ENCODE data around the gene LRRC41. TPM values are rescaled to one million over a fixed set of nuclear protein-coding genes. Genes with fewer than 3 reads are reported as not detected.

The LRRC41 gene
- total RNA-seq, 2 donors from 2014 or later: 30.1 to 37.7 TPM

DNA sequence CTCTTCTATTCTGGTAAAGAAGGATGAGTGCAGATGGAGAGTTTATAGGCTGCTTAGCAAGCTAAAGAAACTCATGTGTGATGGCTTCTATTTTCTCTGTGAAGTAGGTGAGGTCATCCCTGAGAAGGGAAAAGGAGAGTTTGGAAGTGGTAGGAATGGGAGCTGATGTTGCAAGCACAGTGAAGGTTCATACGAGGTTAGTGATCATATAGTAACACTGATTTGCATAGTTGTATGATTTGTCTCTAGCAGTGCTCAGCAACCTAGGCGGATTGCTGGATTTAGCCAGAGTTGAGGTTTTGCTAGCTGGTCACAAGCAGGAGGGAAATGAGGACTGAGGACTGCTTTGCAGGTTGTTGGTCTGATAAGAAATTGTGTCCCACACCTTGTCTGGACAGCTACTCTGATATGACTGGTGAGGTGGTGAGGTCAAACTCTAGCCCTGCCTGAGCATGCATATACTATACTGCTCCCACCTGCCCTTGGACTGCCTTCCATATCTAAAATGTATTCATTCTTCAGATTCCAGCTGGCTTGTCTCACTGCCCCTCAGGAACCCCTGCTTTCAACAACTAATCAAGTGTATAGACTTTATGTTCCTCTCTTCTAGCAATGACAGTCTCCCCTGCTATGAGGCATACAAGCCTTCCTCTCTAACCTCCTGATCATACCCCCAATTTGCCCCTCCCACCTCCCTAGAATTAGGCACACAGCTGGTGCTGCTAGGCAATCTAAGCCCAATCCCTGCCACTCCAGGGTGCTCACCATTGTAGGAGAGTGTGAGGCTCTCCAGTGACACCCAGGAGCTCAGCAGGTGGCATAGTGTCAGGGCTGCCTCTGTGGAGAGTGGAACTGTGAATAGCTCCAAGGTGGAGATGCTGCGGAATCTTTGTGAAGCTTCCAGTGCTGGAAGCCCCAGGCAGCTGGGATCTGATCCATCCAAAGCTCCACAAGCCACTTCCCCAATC is 18.5 kb downstream of the LRRC41 start:
- Mint-ChIP-seq H3K4me1 (peaks cover 5% of the 10 kb centered on the region), H3K36me3 (ENCODE audit: low read depth) (peaks cover 77% of the 10 kb centered on the region), H3K27ac (no peak overlapping the region), H3K27me3 (no peaks in the 10 kb centered on the region), H3K9me3 (no peaks in the 10 kb centered on the region), H3K4me3 (no peak overlapping the region)
- no peak for ATAC-seq (replicated peaks)

DNA sequence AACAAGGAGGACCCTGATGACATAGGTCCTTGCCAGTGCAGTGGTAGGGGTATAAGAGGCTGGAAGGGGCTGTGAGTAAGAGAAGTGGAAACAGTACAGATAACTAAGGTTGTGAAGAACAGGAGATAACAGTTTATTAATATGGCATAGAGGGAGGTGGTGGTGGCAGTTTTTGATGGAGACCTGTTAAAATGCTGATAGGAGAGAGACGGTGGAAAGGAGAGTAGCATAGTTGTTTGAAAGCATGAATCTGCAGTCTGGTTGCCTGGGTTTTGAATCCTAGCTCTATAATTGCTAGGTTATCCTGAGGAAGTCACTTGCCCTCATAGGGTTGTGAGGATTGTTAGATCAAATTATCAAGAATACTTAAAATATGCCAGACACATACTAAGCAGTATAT is 19.4 kb downstream of the LRRC41 start:
- no peak overlapping the region for H3K27ac Mint-ChIP-seq
- no peak for ATAC-seq (replicated peaks)
- H3K27me3 Mint-ChIP-seq: no peaks in the 10 kb centered on the region
- H3K36me3 Mint-ChIP-seq (ENCODE audit: low read depth): peaks cover 75% of the 10 kb centered on the region
- H3K9me3 Mint-ChIP-seq: no peaks in the 10 kb centered on the region
- peaks cover 5% of the 10 kb centered on the region for H3K4me1 Mint-ChIP-seq
- no peak overlapping the region for H3K4me3 Mint-ChIP-seq

DNA sequence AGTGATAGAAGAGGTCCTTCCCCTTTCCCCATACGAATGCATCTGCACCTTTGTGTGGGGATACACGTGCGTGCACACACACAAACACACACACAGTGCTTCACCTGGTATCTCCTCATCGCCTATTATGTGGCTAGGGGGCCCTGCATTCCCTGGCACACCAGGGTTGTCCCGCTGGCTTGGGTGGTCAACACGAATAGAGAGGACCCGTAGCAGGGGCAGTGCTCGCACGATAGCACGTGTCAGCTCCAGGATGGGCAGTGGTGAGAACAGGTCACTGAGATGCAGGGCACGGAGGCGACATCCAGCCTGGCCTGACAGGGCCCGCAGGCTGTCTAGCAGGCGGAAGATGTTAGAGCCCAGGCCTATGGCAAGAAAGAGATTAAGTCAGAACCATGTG is 22.4 kb downstream of the LRRC41 start:
- ATAC-seq (replicated peaks): no peak
- Mint-ChIP-seq H3K27ac (no peak overlapping the region), H3K4me1 (no peaks in the 10 kb centered on the region)

DNA sequence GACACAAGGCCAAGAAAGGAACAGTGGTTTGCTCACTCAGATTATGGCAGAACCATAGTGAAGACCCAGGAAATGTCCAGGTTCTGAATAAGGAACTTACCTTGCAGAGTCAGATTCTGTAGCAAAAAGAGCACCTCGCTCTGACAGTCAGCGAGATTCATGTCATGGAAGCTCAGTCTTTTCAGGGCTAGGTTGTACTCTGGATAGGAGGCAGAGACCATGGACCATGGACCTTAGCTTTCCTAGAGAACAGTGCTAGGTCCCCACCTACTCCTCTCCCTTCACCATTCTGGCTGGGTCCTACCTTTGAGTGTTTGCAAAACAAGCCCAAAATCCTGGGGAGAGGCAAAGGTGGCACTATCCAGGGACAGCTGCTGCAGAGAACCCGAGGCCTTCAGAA is 23.3 kb downstream of the LRRC41 start:
- no peak overlapping the region for H3K4me3 Mint-ChIP-seq
- no peaks in the 10 kb centered on the region for H3K9me3 Mint-ChIP-seq
- H3K36me3 Mint-ChIP-seq (ENCODE audit: low read depth): peaks cover 96% of the 10 kb centered on the region
- no peaks in the 10 kb centered on the region for H3K27me3 Mint-ChIP-seq
- peaks cover 5% of the 10 kb centered on the region for H3K4me1 Mint-ChIP-seq
- ATAC-seq (replicated peaks): no peak
- H3K27ac Mint-ChIP-seq: no peak overlapping the region

More for the DNA sequence above, 22.4 kb downstream of the LRRC41 start:
- Mint-ChIP-seq H3K4me3 (no peak overlapping the region), H3K9me3 (no peaks in the 10 kb centered on the region), H3K27me3 (no peaks in the 10 kb centered on the region), H3K36me3 (ENCODE audit: low read depth) (peaks cover 90% of the 10 kb centered on the region)

DNA sequence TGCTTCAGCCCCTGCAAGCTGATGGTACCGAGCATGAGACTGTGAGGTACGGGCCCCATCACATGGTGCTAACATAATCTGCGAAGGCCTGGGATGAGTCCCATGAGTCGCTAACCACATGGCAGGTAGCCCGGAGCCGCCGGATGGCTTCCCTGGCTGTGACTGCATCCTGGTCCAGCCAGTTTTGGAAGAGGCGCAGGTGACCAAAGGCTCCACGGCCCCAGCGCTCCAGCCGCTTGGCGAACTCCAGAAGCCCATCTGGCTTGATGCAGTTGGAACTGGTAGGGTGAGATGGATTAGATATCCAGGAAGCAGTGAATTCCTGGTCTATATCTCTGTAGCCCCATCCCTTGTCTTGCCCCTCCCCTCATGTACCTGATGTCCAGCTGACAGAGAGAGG is 24.6 kb downstream of the LRRC41 start:
- ATAC-seq (replicated peaks): no peak
- peaks cover 5% of the 10 kb centered on the region for H3K4me1 Mint-ChIP-seq

DNA sequence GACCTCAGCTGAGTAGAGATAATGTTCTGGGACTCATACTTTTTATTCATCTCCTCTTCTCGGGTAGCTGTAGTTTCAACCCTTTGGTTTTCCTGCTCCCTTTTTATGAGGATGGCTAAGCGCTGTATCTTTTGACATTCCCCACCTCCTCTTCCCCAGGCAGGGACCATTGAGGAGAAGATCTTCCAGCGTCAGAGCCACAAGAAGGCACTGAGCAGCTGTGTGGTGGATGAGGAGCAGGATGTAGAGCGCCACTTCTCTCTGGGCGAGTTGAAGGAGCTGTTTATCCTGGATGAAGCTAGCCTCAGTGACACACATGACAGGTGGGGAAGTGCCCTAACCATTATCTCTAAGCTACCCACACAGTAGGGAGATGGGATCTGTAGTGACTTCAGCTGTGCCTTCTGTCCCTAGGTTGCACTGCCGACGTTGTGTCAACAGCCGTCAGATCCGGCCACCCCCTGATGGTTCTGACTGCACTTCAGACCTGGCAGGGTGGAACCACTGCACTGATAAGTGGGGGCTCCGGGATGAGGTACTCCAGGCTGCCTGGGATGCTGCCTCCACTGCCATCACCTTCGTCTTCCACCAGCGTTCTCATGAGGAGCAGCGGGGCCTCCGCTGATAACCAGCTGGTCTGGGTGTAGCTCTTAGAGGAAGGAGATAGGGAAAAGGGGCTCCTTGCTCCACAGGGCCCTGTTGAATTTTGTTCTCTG is 25.6 kb downstream of the LRRC41 start:
- H3K4me1 Mint-ChIP-seq: peaks cover 5% of the 10 kb centered on the region

More for the DNA sequence above, 24.6 kb downstream of the LRRC41 start:
- Mint-ChIP-seq H3K36me3 (ENCODE audit: low read depth) (peaks cover 96% of the 10 kb centered on the region), H3K9me3 (no peaks in the 10 kb centered on the region), H3K4me3 (no peak overlapping the region), H3K27me3 (no peaks in the 10 kb centered on the region), H3K27ac (no peak overlapping the region)

DNA sequence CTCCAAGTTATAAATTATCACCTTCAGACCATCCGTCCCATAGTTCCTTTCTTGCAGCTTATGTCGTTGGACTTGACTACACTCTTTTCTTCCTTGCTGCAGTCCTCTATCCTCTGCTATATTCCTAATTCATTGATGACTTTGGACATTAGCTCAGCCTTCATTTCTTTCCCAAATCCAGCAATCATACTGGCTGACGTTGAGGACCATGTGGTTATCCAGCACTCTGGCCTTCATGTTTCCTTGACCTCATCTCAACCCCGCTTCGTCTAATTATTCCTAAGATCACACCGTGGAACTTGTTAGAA is 28.4 kb downstream of the LRRC41 start:
- H3K4me3 Mint-ChIP-seq: no peak overlapping the region
- no peaks in the 10 kb centered on the region for H3K9me3 Mint-ChIP-seq
- H3K27me3 Mint-ChIP-seq: no peaks in the 10 kb centered on the region
- H3K36me3 Mint-ChIP-seq (ENCODE audit: low read depth): peaks cover 91% of the 10 kb centered on the region
- peaks cover 5% of the 10 kb centered on the region for H3K4me1 Mint-ChIP-seq
- H3K27ac Mint-ChIP-seq: no peak overlapping the region
- no peak for ATAC-seq (replicated peaks)

More for the DNA sequence above, 25.6 kb downstream of the LRRC41 start:
- Mint-ChIP-seq H3K27me3 (no peaks in the 10 kb centered on the region), H3K4me3 (no peak overlapping the region), H3K9me3 (no peaks in the 10 kb centered on the region), H3K27ac (no peak overlapping the region), H3K36me3 (ENCODE audit: low read depth) (peaks cover 96% of the 10 kb centered on the region)
- no peak for ATAC-seq (replicated peaks)

DNA sequence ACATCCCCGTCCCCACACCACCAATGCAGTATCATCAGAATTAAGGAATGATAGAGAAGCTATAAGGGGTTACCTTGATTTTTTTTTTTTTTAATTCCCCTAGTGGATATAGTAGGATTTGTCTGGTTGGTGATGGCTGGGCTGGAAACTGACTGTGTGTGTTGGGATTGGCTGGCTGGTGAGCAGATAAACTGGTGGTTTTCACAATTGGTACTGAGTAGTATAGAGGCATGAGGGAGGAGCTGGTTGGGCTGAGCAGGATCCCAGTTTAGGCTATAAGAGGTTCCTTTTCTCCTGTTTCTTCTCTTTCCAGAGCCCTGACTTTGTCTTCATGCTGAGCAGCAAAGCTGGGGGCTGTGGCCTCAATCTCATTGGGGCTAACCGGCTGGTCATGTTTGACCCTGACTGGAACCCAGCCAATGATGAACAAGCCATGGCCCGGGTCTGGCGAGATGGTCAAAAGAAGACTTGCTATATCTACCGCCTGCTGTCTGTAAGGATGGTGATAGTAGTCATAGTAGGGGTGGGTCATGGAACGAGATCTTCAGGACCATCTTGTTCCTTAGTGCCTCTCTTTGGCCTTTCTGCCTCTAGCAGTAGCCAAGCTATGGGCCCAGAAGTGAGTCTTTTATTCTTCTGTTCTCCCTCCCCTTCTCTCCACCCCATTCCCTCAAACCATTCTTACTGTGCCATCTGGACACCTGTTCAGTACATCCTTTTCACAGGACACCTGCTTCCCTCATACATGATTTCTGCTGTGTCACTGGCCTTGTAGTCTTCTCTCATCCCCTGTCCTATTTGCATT is 29.0 kb downstream of the LRRC41 start:
- Mint-ChIP-seq H3K27ac (no peak overlapping the region), H3K4me1 (peaks cover 5% of the 10 kb centered on the region), H3K27me3 (no peaks in the 10 kb centered on the region), H3K9me3 (no peaks in the 10 kb centered on the region), H3K4me3 (no peak overlapping the region), H3K36me3 (ENCODE audit: low read depth) (peaks cover 91% of the 10 kb centered on the region)
- no peak for ATAC-seq (replicated peaks)

DNA sequence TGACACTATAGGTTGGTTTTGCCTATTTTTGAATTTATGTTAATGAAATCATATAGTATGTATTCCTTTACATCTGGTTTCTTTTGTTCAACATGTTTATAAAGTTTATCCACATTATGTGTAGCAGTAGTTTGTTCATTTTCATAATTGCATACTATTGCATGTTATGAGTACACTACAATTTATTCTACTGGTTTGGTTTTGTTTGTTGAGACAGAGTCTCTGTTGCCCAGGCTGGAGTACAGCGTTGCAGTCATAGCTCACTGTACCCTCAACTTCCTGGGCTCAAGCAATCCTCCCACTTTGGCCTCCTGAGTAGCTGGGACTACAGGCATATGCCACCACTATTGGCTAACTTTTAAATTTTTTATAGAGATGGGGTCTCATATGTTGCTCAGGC is 34.8 kb downstream of the LRRC41 start:
- no peaks in the 10 kb centered on the region for H3K27me3 Mint-ChIP-seq
- no peaks in the 10 kb centered on the region for H3K9me3 Mint-ChIP-seq
- no peak for ATAC-seq (replicated peaks)
- no peaks in the 10 kb centered on the region for H3K4me1 Mint-ChIP-seq
- H3K27ac Mint-ChIP-seq: no peak overlapping the region
- peaks cover 90% of the 10 kb centered on the region for H3K36me3 Mint-ChIP-seq (ENCODE audit: low read depth)
- no peak overlapping the region for H3K4me3 Mint-ChIP-seq

DNA sequence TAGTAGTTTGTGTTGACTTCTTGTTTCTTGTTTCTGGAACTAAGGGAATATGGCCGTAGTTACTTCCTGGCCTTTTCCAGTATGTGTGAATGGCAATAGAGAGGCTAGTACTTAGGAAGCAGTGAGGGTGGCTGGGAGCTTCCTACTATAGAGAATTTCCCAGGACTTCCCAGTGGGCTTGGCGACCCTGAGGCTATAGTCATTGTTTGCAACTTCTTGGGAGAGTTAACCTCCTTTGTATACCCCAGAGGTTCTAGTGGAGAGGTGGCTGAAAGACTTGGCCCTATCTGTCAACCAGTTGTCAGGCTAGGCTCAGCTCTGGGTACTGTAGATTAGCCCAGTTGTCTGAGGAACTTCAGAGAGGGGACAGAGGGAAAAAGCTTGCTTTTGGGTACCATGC is 40.3 kb downstream of the LRRC41 start:
- H3K4me3 Mint-ChIP-seq: no peak overlapping the region
- no peak overlapping the region for H3K27ac Mint-ChIP-seq
- ATAC-seq (replicated peaks): no peak
- H3K27me3 Mint-ChIP-seq: no peaks in the 10 kb centered on the region
- no peaks in the 10 kb centered on the region for H3K9me3 Mint-ChIP-seq
- H3K36me3 Mint-ChIP-seq (ENCODE audit: low read depth): peaks cover 96% of the 10 kb centered on the region
- no peaks in the 10 kb centered on the region for H3K4me1 Mint-ChIP-seq

DNA sequence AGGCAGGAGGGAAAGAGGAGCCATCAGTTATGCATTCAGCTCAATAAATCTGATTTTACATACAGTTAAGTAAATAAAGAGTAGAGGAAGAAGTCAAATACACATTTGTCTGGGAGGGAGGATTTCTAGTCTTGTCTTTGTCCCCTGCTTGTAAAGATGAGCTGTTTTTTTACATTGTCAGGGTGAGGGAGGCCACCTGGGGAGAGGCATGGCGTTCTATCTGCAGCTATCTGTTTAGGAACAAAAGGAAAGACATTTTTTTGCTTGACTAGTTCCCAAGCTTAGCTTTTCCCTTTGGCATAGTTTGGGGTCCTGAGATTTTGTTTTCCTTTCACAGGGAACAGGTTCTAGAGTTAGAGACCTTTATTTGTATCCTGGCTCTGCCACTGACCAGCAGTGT is 40.9 kb downstream of the LRRC41 start:
- Mint-ChIP-seq H3K36me3 (ENCODE audit: low read depth) (peaks cover 96% of the 10 kb centered on the region), H3K9me3 (no peaks in the 10 kb centered on the region), H3K27me3 (no peaks in the 10 kb centered on the region), H3K27ac (no peak overlapping the region), H3K4me3 (no peak overlapping the region), H3K4me1 (peaks cover 2% of the 10 kb centered on the region)
- no peak for ATAC-seq (replicated peaks)

DNA sequence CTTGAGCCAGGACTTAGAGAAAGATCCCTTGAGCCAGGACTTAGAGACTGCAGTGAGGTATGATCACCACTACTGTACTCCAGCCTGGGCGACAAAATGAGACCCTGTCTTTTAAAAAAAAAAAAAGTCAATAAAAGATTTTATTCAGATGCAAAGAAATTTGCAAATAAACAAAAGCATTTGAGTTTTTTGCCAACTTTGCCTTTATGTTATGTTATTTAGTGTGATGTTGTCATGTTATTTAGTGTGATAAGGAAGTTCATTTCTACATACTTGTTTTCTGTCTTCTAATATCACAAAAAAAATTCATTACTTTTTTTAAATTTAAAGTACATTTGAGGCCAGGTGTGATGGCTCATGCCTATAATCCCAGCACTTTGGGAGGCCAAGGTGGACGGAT is 46.9 kb downstream of the LRRC41 start:
- no peaks in the 10 kb centered on the region for H3K9me3 Mint-ChIP-seq
- no peak overlapping the region for H3K27ac Mint-ChIP-seq
- no peak for ATAC-seq (replicated peaks)
- no peaks in the 10 kb centered on the region for H3K27me3 Mint-ChIP-seq
- peaks cover 13% of the 10 kb centered on the region for H3K4me1 Mint-ChIP-seq
- no peak overlapping the region for H3K4me3 Mint-ChIP-seq
- peaks cover 84% of the 10 kb centered on the region for H3K36me3 Mint-ChIP-seq (ENCODE audit: low read depth)

DNA sequence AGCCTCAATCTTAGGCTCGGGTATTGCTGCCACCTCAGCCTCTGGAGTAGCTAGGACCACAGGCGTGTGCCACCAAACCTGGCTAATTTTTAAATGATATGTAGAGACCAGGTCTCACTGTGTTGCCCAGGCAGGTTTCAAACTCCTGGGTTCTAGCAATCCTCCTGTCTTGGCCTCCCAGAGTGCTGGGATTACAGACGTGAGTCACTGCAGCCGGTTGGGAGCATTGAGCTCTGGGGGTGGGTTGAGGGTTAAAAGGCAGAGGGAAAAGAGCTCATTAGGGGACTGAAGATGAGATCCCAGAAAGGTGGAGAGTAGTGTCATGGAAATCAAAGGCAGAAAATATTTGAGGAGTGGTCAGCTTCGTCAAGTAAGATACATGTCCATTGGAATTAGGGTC is 48.7 kb downstream of the LRRC41 start:
- Mint-ChIP-seq H3K4me1 (peaks cover 13% of the 10 kb centered on the region), H3K27me3 (no peaks in the 10 kb centered on the region), H3K36me3 (ENCODE audit: low read depth) (peaks cover 84% of the 10 kb centered on the region), H3K9me3 (no peaks in the 10 kb centered on the region), H3K4me3 (no peak overlapping the region), H3K27ac (no peak overlapping the region)
- ATAC-seq (replicated peaks): no peak

DNA sequence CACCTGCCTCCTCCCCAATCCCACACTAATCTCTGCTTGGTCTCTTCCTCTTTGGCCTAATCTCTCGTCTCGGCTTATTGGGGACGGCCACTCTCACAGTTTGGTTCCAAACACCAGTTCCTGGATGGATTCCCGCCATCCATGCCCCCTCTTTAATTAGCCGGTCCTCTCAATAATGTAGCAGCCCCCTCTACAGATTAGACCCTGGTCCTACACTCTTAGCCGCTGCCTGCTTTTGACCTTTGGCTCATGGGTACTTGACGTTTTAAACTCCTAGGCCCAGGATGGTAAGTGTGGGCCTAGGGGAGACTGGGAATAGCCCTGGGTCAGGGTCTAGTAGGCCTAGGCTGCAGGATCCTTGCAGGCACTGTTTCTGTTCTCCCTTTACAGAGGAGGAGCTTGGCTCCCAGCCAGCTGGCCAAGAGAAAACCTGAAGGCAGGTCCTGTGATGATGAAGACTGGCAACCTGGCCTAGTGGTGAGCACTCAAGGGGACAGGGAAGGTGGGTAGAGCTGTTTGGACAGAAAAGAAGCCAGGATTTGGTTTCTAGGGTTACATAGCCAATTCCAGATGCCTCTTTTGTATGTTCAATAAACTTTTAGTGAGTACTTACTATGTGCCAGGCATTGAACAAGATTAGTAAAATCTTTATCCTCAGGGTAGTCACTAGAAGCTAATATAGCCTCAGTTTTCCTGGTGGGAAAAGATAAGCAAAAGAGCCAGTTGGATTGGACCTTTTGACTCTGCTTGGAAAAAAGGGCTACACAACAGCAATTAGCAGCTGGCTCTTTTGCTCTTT is 55.1 kb downstream of the LRRC41 start:
- H3K36me3 Mint-ChIP-seq (ENCODE audit: low read depth): peaks cover 46% of the 10 kb centered on the region
- ATAC-seq (replicated peaks): no peak
- no peaks in the 10 kb centered on the region for H3K27me3 Mint-ChIP-seq
- no peaks in the 10 kb centered on the region for H3K9me3 Mint-ChIP-seq
- peak overlapping the region; percentile 95 for H3K4me3 Mint-ChIP-seq
- H3K27ac Mint-ChIP-seq: peak overlapping the region; percentile 92
- H3K4me1 Mint-ChIP-seq: peaks cover 13% of the 10 kb centered on the region

All from activated T-helper 17 cell treated with anti-CD3 and anti-CD28 coated beads, Interleukin-2, amount 50 U/mL, for 72 hours (primary cell).